Gastroesophageal sphincter (tissue), 3 donors: ENCODE measurements around the gene ADD3.

Experiments
- POLR2A ChIP-seq, 2 donors: fragments of 450-650 bp; IDR thresholded peaks; one replicate each; pipeline ENCODE4 v1.6.1; 2017; ENCODE audit warnings: antibody characterized with exemption in 2 of 2, mild to moderate bottlenecking in 2 of 2, moderate library complexity in 1 of 2
- TF ChIP-seq, protein P1 (sequence below), 4 experiments: fragments of 200-600 bp in 2 of 4; fragments of 450-650 bp in 2 of 4; sonication (generic) in 1 of 4; IDR thresholded peaks; one replicate each; pipeline ENCODE4 v1.5.1; 2017 to 2019; ENCODE audit warnings: antibody characterized with exemption in 4 of 4, mild to moderate bottlenecking in 2 of 4, moderate library complexity in 2 of 4

DNA sequence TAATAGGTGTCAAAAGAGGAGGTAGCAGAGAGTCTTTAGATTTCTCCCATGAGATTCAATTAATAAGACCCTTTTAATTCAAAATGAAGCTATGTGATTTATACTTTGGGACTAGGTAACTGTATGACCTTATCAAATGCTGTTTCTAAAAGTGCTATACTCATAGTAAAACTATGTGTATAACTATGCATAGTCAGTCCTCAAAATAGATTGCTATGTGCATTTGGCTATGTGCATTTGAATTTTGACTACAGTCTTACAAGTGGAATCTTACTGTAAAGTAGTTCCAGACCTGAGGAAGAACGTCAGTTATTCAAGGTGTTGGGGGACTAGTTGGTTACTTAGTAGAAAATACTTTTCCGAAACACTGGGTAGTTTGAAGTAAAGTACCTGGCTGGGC is 36.9 kb downstream of the ADD3 start:
- TF ChIP-seq, protein P1, sequence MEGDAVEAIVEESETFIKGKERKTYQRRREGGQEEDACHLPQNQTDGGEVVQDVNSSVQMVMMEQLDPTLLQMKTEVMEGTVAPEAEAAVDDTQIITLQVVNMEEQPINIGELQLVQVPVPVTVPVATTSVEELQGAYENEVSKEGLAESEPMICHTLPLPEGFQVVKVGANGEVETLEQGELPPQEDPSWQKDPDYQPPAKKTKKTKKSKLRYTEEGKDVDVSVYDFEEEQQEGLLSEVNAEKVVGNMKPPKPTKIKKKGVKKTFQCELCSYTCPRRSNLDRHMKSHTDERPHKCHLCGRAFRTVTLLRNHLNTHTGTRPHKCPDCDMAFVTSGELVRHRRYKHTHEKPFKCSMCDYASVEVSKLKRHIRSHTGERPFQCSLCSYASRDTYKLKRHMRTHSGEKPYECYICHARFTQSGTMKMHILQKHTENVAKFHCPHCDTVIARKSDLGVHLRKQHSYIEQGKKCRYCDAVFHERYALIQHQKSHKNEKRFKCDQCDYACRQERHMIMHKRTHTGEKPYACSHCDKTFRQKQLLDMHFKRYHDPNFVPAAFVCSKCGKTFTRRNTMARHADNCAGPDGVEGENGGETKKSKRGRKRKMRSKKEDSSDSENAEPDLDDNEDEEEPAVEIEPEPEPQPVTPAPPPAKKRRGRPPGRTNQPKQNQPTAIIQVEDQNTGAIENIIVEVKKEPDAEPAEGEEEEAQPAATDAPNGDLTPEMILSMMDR (IDR thresholded peaks at IDR 0.05): no peak
- TF ChIP-seq POLR2A (IDR thresholded peaks at IDR 0.05): no peak
